Superior temporal gyrus (tissue), 1 donor: ENCODE measurements around the gene CLSTN1.
A peak's percentile ranks its signal among the peaks of the same experiment; 100 is the strongest.
"Not testable (repeated sequence)": the region's sequence is repeated elsewhere in the genome, so short reads cannot be mapped to it uniquely, and the experiment has no call there.

Source experiments
- DNase-seq: peaks from one replicate; pipeline ENCODE4 v3.0.0-alpha.2; 2016; ENCODE audit errors: extremely low spot score

Gene CLSTN1

DNA sequence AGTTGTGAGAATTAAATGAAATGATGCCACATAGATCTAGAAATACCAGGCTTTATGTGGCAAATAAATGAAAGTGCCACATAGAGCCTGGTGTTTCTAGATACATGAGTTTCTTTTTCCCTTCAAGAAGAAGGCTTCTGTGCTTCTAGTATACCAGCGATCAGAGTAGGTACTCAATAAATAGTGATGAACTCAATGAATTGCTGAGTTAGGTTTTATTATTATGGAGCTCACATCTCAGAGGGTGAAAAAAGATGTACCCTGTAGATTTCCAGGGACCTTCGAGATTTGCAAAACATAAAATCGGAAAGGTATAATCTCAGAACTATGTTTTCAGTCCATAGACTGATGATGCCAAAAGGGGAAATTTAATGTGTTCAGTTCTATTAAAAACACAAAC, 2.3 kb upstream of the CLSTN1 start:
- DNase-seq = no peak

DNA sequence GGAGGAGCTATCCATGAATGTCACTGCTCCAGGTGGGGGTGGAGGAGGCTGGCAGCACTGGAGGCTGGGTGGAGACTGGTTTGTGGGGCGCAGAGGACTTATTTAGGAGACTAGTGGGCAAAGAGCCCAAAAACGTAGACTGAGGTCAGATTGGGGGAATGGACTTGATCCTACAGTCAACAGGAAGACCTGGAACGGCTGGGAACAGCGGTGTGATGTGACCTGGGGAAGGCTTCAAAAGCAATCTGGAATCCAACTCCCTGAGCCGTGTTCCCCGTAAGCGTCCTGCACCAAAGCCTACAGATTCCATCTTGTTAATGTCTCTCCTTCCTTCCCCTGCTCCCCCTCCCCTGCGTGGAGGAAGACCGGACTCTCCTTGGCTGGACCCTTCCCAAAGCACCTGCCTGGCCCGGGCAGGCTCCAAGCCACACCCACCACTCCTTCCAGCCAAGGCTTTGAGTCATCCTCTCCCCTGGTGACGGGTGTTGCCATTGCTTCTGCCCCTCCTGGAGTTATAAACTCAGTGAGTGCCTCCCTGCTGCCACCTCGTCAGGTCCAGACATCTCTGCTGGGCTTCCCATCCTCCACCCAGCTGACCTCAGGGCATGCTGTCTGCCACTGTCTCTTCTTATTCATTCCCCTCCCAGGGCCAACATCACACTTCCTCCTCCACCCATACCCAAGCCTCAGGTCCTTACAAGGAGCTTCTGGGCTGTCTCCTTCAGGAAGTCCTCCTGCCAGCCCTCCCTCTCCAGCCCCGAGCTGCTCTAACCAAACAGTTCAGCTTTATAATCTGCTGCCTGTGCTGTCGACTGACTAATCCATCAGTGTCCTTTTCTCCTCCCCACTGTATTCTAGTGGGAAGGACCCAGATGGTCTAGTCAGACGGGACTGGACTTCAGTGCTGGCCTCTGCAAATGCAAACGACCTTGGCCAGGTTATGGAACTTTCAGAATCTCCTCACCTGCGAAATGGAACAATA, 1.6 kb upstream of the CLSTN1 start:
- peak; percentile 32 for DNase-seq

DNA sequence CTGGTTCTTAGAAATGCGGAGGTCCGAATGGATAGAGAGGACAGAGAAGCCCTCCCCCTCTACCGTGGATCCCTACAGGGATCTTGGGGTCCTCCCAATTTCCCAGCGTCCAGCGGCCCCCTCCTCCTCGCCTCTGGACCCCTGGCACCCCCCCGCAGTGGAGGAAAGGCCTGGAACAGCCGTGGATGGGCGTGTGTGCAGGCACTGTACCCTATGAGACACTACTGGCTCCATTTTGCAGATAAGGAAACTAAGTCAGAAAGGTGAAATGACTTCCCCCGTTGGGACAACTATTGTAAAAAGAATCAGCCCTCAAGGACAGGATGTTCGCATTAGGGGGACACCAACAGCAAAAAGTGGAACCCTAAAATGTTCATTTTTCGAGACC, 931 bp upstream of the CLSTN1 start:
- no peak for DNase-seq

DNA sequence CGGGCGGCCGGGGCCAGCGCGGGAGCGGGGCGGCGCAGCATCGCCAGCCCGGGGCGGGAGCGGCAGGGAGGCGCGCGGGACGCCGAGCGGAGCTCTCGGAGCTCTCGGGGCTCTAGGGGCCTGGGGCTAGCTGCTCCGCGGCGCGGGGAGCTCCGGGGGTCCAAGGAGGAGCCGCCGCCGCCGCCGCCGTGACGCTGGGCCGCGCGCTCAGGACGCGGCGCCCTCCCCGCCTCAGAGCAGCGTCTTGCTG, 147 bp downstream of the CLSTN1 start:
- no peak for DNase-seq

DNA sequence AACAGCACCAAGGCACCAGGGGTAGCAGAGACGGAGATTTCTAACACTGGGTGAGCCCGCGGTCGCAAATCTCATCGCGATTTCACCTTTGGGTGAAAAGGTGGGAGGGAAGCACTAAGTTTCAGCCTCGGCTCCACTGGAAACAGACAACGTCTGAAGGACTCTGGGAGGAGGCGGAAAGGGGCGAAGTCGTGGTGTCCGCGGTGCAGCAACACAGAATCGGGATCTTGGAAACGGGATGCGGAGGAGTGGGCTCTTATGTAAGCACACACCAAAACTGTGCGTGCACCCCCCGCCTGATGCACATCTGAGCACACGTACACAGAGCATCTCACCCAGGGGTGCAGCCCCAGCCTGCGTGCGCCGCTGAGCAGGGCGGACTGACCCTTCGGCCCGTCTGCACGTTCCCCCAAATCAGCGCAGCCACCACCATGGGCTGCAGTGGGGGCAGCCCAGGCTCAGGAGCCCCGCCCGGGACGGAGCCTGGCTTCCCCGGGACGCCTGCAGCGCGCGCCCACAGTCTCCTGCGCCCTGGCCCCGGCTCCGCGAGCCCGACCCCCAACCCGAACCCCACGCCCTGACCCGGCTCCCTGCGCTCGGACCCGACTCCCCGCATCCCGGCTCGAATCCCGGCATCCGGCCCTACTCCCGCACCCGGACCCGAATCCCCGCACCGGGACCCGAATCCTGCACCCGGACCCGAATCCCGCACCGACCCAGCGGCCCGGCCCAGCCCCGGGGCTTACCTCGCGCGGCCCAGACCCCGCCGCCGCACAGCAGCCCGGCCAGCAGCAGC, 670 bp downstream of the CLSTN1 start:
- DNase-seq = peak; percentile 72

DNA sequence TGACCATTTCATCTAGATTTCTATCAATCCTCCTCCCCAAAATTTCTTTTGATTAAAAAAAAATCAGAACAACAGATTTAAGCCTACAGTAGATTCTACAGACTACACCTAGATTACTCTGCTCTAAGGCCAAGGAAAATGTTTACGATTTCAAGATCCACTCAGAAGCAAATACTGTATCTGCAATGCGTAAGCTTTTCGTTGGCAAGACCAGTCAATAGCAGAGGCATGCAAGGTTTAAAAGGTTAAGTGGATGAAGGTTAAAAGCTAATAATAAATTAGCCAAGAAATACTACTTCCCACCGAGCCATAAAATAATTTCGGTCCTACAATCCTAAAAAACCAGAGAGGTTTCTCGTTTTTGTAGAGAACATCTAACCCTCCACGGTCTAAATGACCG, 1.3 kb downstream of the CLSTN1 start:
- DNase-seq = peak; percentile 38

DNA sequence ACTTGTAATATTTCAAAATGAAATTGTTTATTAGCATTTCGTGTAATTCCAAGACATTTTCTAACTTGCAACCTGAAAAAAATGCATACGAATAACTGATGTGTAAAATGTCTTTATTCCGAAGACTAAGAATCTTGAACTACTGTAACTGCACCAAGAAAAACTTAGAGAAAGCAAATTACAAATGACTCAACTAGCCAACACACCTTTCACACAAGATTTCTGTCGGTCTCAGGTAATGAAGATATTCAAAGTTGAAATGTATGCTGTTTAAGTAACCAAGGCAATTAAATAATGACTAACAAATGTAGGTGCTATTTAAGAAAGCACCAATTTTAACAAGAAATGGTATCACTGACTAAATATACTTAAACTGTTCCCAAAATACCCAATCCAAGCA, 2.1 kb downstream of the CLSTN1 start:
- DNase-seq = no peak

DNA sequence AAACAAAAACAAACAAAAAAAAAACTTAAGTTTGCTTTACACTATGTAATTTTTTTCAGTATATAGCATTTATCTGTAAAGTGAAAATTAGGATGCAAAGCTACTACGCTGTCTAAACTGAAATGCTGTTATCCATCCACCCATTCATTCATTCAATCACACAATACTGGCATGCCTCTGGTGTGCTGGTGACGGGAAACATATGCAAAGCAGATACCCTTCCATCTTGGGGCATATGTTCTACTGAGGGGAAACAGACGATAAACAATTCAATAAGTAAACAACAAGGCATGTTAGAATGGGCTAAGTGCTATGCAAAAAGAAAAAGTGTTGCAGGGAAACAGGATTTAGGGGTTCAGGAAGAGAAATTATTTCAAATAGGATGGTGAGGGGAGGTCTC, 3.2 kb downstream of the CLSTN1 start:
- no peak for DNase-seq

DNA sequence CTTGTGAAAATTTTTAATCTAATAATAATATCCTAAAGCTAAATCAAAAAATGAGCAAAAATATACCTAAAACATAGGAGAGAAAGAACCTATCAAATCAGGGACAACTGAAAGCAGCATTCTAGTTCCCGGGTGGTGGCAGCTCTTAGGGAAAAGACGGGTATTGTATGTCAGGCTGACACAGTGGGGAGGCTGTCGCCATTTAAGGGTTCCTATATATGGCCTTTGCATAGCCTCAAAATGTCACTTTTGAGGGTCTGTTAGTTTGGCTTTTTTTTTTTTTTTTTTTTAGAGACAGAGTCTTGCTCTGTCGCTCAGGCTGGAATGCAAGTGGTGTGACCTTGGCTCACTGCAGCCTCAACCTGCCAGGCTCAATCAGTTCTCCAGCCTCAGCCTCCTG, 6.0 kb downstream of the CLSTN1 start:
- DNase-seq = no peak

DNA sequence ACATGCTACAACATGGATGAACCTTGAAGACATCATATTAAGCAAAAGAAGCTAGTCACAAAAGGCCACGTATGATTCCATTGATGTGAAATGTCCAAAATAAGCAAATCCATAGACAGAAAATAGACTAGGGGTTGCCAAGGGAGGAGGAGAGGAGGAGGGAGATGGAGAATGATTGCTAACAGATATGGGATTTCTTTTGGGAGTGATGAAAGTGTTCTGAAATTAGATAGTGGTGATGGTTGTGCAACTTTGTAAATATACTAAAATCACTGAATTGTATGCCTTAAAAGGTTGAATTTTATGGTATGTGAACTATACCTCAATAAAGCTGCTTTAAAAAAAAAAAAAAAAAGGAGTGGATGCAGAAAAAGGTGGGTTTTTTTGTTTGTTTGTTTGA, 7.6 kb downstream of the CLSTN1 start:
- DNase-seq = no peak

DNA sequence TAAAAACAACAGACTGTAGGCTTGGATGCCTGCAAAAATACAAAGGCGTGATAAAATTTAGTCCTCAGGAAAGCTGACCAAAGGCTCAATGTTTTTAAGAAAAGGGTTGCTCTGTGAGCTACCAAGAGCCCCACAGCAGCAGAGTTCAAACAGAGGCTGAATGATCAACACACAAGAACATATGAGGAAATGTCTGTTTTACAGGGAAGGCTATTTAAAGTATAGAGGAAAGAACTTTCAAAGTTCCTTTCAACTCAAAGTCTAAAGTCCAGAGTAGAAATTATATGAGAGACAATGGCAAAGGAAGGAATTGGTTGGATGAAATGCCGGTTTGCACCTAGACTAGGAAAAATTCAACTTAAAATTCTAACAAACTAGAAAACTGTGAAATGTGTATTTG, 8.6 kb downstream of the CLSTN1 start:
- no peak for DNase-seq

DNA sequence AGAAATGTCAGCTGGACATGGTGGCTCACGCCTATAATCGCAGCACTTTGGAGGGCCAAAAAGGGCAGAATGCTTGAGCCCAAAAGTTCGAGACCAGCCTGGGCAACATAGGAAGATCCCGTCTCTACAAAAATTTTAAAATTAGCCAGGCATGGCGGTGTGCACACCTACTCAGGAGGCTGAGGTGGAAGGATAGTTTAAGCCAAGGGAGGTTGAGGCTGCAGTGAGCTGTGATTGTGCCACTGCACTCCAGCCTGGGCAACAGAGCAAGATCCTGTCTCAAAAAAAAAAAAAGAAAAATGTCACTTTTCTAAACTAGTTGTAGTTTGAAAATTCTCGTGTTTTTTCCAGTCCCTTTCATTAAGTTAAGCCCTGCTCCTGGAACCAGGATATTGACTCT, 9.1 kb downstream of the CLSTN1 start:
- no peak for DNase-seq

DNA sequence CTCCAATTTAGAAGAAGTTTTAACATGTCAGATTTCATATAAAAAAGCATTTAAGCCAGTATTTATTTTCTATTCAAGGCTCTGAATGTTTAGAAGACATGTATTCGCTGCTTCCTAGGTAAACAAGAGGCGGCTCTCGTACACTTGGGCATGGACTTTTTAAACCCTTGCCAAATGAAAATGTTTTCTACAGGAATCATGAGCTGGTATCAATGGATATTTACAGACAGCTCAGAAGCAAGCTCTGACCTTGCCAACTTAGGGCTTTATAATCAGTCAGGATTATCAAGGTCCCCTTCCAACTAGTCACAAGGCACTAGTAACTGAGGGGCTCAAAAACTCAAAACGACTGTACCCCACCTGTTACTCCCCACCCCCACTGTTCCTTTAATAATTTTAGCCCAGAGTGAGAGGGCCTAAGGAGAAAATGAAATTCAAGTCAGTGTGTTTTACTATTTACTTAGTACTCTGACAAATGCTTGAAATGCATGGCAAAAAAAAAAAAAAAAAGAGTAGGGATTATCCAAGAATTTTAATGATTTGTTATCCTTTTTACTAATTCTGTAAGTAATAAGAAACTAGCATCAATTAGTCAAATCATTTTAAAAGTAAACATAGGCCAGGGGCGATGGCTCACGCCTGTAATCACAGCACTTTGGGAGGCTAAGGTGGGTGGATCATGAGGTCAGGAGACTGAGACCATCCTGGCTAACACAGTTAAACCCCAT, 12.4 kb downstream of the CLSTN1 start:
- no peak for DNase-seq

DNA sequence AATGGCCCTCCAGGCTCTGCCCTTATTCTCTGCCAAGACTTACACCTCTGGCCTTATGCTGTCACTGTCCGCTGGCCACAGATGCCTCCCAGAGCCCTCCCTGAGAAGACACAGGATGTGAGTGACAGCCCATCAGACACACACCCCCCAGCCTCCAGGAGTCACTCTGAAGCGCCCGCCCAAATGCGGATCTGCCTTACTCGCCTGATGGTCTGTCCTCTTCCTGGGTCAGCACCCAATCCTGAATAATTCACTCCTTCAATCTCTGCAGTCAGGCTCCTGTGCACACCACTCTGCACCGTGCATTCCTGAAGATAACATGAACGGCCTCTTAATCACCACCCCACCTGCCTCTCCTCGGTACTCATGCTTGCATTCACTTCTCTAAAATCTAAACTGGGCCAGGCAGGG, 14.7 kb downstream of the CLSTN1 start:
- DNase-seq = no peak

DNA sequence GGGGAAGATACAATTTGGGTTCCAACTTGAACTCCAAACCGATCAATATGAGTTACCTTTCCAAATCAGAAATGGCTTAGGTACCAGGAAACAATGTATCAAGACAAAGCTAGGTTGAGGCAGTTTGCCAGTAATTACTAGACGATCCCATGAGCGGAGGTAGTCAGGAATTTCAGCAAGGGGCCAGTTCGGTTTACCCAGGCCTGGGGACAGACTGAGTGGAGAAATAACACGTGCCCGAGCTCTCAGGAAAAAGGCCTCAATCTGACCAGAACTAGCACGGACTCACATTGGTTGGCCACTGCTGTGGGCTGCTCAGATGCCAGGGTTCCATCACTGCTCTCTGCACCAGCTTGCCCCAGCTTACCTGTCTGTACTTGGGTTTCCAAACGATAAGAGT, 15.3 kb downstream of the CLSTN1 start:
- DNase-seq = no peak

DNA sequence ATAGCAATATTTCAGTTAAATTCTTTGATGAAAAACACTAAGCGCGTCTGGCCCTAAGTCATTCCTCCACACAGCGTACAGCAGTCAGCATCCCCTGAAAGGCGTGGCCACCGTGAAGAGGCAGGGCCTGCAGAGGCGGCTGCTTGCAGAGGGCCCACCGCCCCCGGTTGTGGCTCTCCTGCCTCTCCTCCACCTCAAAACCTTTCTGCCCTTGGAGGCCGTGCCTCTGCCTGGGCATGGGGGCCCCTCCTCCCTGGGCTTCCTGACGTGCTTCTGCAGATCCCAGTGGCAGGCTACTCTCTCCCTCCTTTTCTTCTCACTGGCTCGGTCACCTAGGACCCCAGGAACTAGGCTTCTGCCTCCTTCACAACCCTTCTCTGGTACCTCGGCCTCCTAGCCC, 16.2 kb downstream of the CLSTN1 start:
- no peak for DNase-seq

DNA sequence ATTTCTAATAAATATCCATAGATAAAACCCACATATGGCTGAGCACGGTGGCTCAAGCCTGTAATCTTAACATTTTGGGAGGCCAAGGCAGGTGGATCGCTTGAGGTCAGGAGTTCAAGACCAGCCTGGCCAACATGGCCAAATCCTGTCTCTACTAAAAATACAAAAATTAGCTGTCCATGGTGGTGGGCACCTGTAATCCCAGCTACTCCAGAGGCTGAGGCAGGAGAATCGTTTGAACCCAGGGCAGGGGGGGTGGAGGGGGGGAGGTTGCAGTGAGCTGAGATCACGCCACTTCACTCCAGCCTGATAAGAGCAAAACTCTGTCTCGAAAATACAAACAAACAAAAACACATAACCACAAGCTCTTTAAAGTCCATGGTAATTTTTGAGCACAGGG, 17.8 kb downstream of the CLSTN1 start:
- DNase-seq = not testable (repeated sequence)

DNA sequence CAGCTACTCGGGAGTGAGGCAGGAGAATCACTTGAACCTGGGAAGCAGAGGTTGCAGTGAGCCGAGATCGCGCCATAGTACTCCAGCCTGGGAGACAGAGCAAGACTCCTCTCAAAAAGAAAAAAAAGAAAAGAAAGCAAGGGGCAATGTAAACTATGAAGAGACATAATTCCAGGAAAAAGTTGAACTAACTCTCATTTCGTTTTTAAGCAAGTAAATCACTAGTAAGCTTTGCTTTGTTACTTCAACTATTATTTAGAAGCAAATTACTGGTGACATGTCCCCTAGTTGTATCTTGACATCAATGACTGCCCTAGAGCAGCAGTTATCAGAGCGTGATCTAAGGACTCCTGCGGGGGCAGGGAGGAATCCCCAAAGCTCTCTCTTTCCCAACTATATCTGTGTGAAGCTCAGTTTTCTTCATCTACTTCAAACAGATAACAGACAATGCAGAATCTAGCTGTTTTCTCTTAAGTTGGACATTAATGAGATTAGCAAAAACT, 18.7 kb downstream of the CLSTN1 start:
- no peak for DNase-seq

DNA sequence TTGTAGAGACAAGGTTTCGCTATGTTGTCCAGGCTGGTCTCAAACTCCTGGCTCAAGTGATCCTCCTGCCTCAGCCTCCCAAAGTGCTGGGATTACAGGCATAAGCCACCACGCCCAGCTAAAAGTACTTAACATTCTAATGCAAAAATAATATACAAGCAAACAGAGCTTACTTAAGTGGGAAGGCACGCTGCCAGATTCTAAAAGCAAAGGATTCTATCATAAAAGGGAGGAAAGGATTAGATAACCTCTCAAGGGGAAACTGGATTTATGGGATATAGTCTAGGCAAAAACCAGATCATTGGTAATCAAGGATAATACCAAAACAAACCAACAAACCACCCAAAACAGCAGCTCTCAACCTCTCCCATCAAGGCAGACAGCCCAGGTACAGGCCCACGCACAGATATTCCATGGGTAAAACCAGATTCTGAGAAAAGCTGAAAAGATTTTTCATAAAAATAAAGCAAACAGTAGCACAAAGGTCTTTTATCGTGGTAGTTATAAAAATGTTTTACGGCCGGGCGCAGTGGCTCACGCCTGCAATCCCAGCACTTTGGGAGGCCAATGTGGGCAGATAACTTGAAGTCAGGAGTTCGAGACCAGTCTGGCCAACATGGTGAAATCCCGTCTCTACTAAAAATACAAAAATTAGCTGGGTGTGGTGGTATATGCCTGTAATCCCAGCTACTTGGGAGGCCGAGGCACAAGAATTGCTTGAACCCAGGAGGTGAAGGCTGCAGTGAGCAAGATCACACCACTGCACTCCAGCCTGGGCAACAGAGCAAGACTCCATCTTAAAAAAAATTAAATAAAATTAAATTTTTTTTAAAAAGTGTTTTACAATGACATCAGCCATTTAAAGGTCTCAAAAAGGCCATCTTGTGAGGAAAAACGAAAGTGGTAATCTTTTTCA, 20.5 kb downstream of the CLSTN1 start:
- DNase-seq = not testable (repeated sequence)

DNA sequence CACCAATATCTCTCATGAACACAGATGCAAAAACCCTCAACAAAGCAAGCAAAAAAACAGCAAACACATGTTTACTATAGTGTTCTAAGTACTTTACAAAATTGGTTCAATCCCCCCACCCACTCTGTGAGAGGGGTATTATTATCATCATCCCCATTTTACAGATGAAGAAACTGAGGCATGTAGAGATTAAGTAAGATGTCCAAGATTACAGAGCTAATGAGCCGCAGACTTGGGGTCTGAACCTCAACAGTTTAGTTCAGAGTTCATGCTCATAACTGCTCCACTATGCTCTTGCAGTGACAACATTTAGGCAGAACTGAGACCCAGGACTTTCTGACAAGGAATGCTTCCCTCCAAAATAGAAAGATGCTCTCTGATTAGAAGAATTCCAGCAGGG, 21.9 kb downstream of the CLSTN1 start:
- no peak for DNase-seq
